Right cardiac atrium (tissue), 5 donors: ENCODE measurements around the gene CALD1. TPM values are rescaled to one million over a fixed set of nuclear protein-coding genes. Genes with fewer than 3 reads are reported as not detected.

ENCODE experiments used
- ATAC-seq, 2 donors: fragments of 200-7000 bp; cut with Tn5 transposase; one replicate each; pipeline versions ENCODE4 v1.8.0 to v1.9.1; 2020; ENCODE audit warnings: moderate library complexity in 2 of 2, mild to moderate bottlenecking in 1 of 2
- DNase-seq, 3 donors: peaks; one replicate each; pipeline ENCODE4 v3.0.0-alpha.2; 2020
- H3K27ac ChIP-seq: one replicate; pipeline ENCODE4 v1.5.1; 2013; ENCODE audit warnings: mild to moderate bottlenecking, low read length, control low read depth, moderate library complexity
- H3K27me3 ChIP-seq: one replicate; pipeline ENCODE4 v1.6.1; 2013; ENCODE audit not compliant: control insufficient read depth, insufficient read depth
- H3K4me1 ChIP-seq: one replicate; pipeline ENCODE4 v1.6.1; 2013; ENCODE audit warnings: low read length; ENCODE audit not compliant: control insufficient read depth, insufficient read depth
- H3K4me3 ChIP-seq: one replicate; pipeline ENCODE4 v1.5.1; 2013; ENCODE audit warnings: low read length, control low read depth
- H3K9me3 ChIP-seq: one replicate; pipeline ENCODE4 v1.6.1; 2013; ENCODE audit warnings: low read length; ENCODE audit not compliant: control insufficient read depth
- WGBS: extraction: QIAGEN DNeasy Blood & Tissue Kit; methylation state at CpG from one replicate; pipeline ENCODE4 v1.1.7; 2013; 5-methylcytosine and 5-hydroxymethylcytosine counted together
- intact Hi-C, 4 donors: fragments of 100-400 bp; cut with DNase I; formaldehyde crosslinking; loops; one replicate each; pipeline versions ENCODE4 v1.11.0 to v1.14.0; 2022 to 2023
- polyA plus RNA-seq: library from polyadenylated mRNA; stranded (reverse); fragments of 200-250 nt; gene quantifications from one replicate; pipeline ENCODE4 v1.2.3, GENCODE V29; 2013
- total RNA-seq, 4 donors: library from RNA; stranded (reverse); fragmentation: NEBNext Ultra II Directional; extraction: Animal tissue kit (Norgen Biotek cat#: 25700); gene quantifications; one replicate each; pipeline ENCODE4 v1.2.1, GENCODE V29; 2021
- donor health status: healthy with polysubstance abuse.
- donor health status: DM: no; HTN: yes; CAD: no.
- donor health status: DM: no; HTN: no; CAD: no.
- donor health status: DM: no; HTN: yes; CAD: no; lungs with severe emphysema.
- donor health status: DM: yes; HTN: yes; CAD: no.

Gene CALD1
- total and polyA plus RNA-seq, 5 donors: 93.9 to 214 (median 135) TPM

DNA sequence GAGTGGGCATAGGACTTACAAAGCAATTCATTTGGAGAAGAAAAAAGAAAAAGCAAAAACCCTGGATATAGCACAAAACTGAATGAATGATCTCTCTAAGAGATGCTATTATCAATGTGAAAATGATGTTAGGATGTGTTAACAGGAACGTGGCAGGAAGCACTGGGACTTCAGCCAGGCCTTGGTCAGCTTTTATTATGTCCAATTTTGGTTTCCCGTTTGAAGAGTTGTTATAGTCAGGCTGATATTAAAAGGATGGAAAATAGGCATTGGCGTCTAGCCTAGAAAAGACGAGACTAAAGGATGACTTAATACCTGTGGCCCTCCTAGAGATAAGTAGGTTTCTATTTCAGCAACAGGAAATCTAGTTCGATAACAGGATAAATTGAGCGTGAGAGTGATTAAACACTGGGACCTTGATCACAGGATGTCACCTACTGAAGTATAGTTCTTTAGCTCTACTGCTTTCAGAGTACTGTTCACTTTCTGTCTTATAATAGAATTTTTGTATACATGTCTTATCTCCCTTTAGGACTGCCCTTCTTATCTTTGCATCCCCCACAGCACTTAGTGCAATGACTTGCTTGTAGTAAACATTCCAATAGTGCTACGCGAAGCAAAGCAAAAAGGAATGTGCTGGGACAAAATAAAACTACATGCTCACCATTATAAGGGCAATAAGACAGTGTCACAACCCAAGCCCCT, 107.1 kb downstream of the CALD1 start:
- Histone ChIP-seq H3K4me1 (peaks cover 9% of the 10 kb centered on the region), H3K27me3 (no peaks in the 10 kb centered on the region), H3K9me3 (no peaks in the 10 kb centered on the region), H3K27ac (peak overlapping the region; percentile 89), H3K4me3 (no peak overlapping the region)
- intact Hi-C loops: loop anchor here in 1 of 4 donors (10.0 kb wide), 1 partner anchor 48 kb away; no protein-coding TSS in a partner anchor
- 10% methylated on average over 8 of the region's 8 CpGs for WGBS
- DNase-seq (peak; percentile 66 to 88 (median 74)), ATAC-seq (peak; percentile 49 to 54)

DNA sequence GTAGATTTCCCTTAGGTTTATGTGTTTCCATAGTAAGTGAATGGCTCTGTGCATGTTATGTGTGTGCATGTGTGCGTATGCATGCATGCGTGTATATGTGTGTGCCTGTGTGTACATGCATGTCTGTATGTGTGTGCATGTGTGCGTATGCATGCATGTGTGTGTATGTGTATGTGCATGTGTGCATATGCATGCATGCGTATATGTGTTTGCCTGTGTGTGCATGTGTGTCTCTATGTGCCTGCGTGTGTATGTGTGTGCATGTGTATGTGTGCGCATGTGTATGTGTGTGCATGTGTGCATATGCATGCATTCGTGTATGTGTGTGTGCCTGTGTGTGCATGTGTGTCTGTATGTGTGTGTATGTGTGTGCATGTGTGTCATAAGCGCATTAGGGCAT, 108.1 kb downstream of the CALD1 start:
- no peak overlapping the region for H3K4me3 ChIP-seq
- intact Hi-C loops: loop anchor here in 1 of 4 donors (10.0 kb wide), 1 partner anchor 47 kb away; no protein-coding TSS in a partner anchor
- H3K9me3 ChIP-seq: no peaks in the 10 kb centered on the region
- DNase-seq (no peak), ATAC-seq (no peak)
- peaks cover 9% of the 10 kb centered on the region for H3K4me1 ChIP-seq
- no peaks in the 10 kb centered on the region for H3K27me3 ChIP-seq
- WGBS: 95% methylated on average over 8 of the region's 8 CpGs
- peak overlapping the region; percentile 46 for H3K27ac ChIP-seq

DNA sequence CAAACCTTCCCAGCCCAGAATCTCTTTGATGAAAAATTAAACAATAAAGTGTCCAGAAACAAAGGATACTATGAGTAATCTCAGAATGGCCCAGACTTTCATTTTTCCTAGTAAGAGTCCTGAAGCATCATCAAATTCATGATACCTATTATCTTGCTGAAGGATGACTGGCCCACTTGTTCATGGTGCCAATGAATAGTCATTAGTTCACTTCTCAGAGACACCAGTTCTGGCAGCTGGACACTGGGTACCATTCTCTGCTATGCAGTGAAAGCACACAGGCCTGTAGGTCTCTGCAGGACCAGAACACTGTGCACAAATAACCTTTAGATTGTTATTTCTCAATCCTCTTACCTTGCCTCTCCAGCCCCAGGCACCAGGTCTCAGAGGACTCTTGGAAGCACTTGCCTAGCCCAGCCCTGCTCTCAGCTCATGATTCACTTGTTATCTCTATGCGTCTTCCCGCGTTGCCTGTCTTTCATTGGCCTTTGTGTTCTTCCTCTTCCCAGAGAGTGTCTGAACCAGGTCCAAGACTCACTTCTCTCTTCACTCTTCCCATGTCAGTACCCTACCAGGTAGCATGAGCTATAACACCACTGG, 108.8 kb downstream of the CALD1 start:
- intact Hi-C loops: loop anchor here in 1 of 4 donors (10.0 kb wide), 1 partner anchor 47 kb away; no protein-coding TSS in a partner anchor
- DNase-seq: no peak
- Histone ChIP-seq H3K4me3 (no peak overlapping the region), H3K9me3 (no peaks in the 10 kb centered on the region), H3K27me3 (no peaks in the 10 kb centered on the region), H3K27ac (peak overlapping the region; percentile 66), H3K4me1 (peaks cover 9% of the 10 kb centered on the region)
- WGBS: 26% methylated on average over 3 of the region's 3 CpGs
- no peak for ATAC-seq

DNA sequence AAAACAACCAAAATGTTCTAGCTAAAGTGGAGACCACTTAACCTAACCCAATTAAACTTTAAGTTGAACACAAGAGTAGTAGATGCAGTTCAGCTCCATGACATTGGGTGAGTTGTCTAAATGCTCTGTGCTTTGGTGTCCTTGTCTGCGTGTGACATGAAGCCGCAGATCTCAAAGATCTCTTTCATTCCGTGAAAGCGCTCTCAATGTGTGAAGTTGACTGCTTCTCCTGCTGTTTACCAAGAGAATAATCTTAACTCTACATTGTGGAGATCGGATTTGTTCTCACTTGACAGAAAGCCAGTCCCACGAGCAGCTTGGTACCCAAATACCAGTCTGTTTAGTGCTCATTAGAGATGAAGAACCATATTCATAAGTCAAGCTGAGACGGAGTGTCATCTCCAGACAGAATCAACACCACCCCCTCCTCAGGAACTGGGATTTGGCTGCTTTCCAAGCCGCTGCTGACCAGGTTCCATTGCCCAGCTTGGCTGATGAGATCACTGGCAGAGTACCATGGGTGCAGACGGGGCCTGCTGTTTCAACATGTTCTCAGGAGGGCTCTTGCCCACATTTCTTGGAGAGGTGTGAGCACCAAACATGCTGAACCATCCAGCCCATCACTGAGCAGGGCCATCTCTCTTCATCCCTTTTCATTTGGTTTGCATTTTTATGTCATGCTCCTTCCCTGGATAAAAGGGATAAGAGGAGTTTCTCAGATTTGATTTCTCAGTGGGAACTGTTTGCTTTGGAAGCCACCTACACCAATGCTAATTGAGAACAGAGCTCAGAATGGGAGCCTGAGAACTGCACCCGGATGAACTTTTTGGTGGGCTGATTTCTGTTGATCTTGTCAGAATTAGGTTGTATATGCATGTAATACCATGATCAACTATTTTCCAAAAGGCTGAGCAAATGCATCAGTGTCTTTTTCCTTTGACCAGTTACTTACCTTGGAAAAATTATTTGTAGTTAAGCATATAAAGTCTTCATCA, 111.1 kb downstream of the CALD1 start:
- Histone ChIP-seq H3K27ac (peak overlapping the region; percentile 75), H3K4me1 (peaks cover 9% of the 10 kb centered on the region), H3K9me3 (no peaks in the 10 kb centered on the region)

DNA sequence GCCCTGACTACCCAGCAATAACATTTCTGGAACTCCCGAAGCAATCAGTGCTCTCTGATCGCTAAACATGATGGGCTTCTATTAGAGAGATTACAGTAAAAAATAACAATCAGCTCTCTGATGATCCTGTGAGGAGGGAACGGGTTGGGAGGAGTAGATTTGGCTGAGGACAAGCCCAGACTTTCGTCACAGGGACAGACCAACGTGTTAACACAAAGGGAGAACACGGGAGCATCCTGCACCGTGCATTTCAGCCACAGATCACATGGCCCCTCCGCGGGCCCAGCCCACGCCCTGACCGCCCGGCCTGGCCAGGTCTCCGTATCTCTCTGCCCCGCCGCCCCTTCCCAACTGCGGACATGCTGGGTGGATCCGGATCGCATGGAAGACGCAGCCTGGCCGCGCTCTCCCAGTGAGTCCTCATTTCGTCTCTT, 111.8 kb downstream of the CALD1 start:
- Histone ChIP-seq H3K27ac (peak overlapping the region; percentile 89), H3K9me3 (no peaks in the 10 kb centered on the region), H3K27me3 (no peaks in the 10 kb centered on the region), H3K4me1 (peaks cover 9% of the 10 kb centered on the region), H3K4me3 (peak overlapping the region; percentile 67)
- 3% methylated on average over 22 of the region's 22 CpGs for WGBS
- peak; percentile 93 to 94 for ATAC-seq
- peak; percentile 86 to 91 (median 91) for DNase-seq
- intact Hi-C loops: loop anchor here in 1 of 4 donors (5.0 kb wide), 1 partner anchor 46 kb away; no protein-coding TSS in a partner anchor

More for the DNA sequence above, 111.1 kb downstream of the CALD1 start:
- DNase-seq: peak; percentile 47 to 75 (median 71)
- peak; percentile 2 to 6 for ATAC-seq
- Histone ChIP-seq H3K4me3 (peak overlapping the region; percentile 67), H3K27me3 (no peaks in the 10 kb centered on the region)
- 40% methylated on average over 10 of the region's 10 CpGs for WGBS
- intact Hi-C loops: loop anchor here in 1 of 4 donors (5.0 kb wide), 1 partner anchor 47 kb away; no protein-coding TSS in a partner anchor

DNA sequence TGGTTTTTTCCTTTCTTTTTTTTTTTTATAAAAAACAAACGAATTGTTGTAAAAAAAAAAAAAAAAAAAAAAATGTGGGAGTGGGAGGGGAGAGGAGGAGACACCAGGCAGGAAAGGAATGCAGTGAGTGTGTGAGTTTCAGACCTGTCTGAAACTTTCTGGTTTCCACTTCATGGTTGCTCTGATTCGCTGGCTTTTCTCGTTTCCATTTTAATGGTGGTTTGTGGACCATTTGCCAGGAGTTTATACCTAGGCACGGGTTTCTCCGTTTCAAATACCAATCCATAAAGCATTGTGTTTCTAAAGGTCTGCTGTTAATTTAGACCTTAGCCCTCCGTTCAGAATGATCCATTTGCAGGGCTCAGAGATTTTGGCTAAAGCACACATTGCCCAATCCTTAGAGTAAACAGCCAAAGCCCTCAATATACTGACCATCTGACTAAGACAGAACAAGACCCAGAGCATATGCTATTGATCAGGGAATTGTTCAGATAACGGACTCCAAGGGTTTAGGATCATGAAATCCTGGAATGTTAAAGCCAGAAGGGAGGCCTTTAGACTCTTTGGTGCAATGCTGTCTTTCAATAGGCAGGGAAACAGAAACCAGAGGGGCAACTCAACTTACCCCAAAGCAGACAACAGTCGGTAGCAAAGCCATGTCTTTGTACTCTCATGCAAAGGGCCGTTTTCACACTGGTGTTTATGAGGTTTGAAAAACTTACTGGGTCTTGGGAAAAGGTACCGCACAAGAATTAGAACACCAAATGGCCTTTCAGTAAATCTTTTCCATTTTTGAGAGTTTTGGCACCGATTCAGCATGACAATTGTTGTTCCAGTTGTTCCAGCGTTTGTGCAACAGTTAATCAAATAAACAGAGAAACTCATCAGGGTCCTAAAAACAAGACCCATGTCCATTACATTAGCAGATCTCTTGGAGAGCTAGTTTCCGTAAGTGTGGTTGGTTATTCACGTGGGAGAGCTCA, 112.6 kb downstream of the CALD1 start:
- DNase-seq (no peak), ATAC-seq (peak; percentile 29 to 53)
- no peaks in the 10 kb centered on the region for H3K27me3 ChIP-seq
- H3K4me1 ChIP-seq: peaks cover 9% of the 10 kb centered on the region
- intact Hi-C loops: loop anchor here in 1 of 4 donors (5.0 kb wide), 1 partner anchor 45 kb away; no protein-coding TSS in a partner anchor
- peak overlapping the region; percentile 67 for H3K4me3 ChIP-seq
- 18% methylated on average over 14 of the region's 14 CpGs for WGBS
- peak overlapping the region; percentile 89 for H3K27ac ChIP-seq
- no peaks in the 10 kb centered on the region for H3K9me3 ChIP-seq

DNA sequence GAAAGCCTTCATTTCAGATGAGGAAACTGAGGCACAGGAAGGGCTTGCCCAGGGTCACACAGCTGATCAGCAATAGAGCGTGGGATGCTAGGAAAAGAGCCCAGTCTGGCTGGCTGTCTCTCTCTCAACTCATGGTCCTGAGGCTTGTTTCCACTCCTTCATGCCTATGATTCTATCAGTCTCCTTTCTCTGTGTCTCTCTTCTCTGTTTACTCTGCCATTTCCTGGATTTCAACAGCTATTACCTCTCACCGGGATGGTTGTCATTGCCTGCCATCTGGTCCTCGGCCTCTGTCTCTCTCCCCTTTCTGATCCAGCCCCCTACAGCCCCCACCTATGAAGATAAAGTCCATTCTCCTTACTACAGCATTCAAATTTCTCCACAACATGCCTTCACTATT, 113.5 kb downstream of the CALD1 start:
- intact Hi-C loops: loop anchor here in 1 of 4 donors (5.0 kb wide), 1 partner anchor 44 kb away; no protein-coding TSS in a partner anchor
- DNase-seq (no peak), ATAC-seq (no peak)
- Histone ChIP-seq H3K27me3 (no peaks in the 10 kb centered on the region), H3K9me3 (no peaks in the 10 kb centered on the region), H3K4me1 (peaks cover 9% of the 10 kb centered on the region), H3K27ac (peak overlapping the region; percentile 79), H3K4me3 (peak overlapping the region; percentile 67)
- WGBS: 32% methylated on average over 3 of the region's 3 CpGs

DNA sequence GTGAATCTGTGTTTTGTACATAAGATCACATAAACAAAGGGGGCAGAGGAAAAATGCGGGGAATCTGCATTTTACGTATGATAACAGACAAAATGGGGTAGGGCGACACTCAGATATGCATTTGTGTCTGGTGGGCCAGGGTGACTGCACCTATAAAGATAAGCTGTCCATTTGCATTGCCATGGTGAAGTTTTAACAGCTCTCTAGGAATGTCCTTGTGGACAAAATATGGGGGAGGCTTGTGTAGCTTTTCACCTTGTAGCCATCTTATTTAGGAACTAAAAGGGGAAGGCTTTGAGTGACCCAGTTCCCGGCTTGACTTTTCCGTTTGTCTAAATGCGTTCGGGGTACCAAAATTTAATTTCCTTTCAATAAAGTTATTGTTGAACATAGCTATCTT, 114.5 kb downstream of the CALD1 start:
- no peaks in the 10 kb centered on the region for H3K9me3 ChIP-seq
- intact Hi-C loops: loop anchor here in 1 of 4 donors (5.0 kb wide), 1 partner anchor 43 kb away; no protein-coding TSS in a partner anchor
- H3K27ac ChIP-seq: no peak overlapping the region
- H3K4me1 ChIP-seq: peaks cover 10% of the 10 kb centered on the region
- WGBS: 84% methylated on average over 7 of the region's 7 CpGs
- ATAC-seq (no peak), DNase-seq (no peak)
- peak overlapping the region; percentile 39 for H3K4me3 ChIP-seq
- no peaks in the 10 kb centered on the region for H3K27me3 ChIP-seq

DNA sequence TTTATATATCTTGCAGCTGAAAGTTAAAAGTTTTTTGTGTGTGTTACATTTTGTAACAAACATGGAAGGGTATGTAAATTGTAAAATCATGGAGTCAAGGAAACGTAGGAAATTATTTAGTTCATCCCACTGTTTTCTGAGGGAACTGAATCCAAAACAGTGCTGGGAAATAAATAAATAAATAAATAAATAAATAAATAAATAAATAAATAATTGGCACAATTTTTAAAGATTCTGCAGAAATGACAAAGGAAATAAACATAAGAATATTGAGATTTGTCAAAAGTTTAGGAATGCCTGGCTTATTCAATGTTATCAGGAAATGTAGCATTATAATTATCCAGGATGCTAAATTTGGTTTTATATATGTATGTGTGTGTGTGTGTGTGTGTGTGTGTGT, 115.5 kb downstream of the CALD1 start:
- H3K4me3 ChIP-seq: no peak overlapping the region
- no peaks in the 10 kb centered on the region for H3K9me3 ChIP-seq
- no peaks in the 10 kb centered on the region for H3K27me3 ChIP-seq
- ATAC-seq (no peak), DNase-seq (no peak)
- H3K27ac ChIP-seq: no peak overlapping the region
- WGBS: 73% methylated on average over 1 of the region's 1 CpG
- H3K4me1 ChIP-seq: peaks cover 10% of the 10 kb centered on the region
- intact Hi-C loops: loop anchor here in 1 of 4 donors (5.0 kb wide), 1 partner anchor 42 kb away; no protein-coding TSS in a partner anchor
